Glutamatergic neuron (in vitro differentiated cells): Measurements from ENCODE around the gene TMEM240. TPM values are rescaled to one million over a fixed set of nuclear protein-coding genes. Genes with fewer than 3 reads are reported as not detected.
"Not testable (repeated sequence)": the region's sequence is repeated elsewhere in the genome, so short reads cannot be mapped to it uniquely, and the experiment has no call there.

ENCODE experiments used
- DNase-seq: peaks from one replicate; pipeline ENCODE4 v3.0.0; 2022
- H3K27ac Mint-ChIP-seq: one replicate; pipeline ENCODE4 v1.8.0; 2020; ENCODE audit warnings: mild to moderate bottlenecking, mixed read lengths, inconsistent platforms; ENCODE audit not compliant: unreplicated experiment
- H3K27me3 Mint-ChIP-seq: one replicate; pipeline ENCODE4 v1.8.0; 2020; ENCODE audit warnings: mild to moderate bottlenecking, moderate library complexity, mixed read lengths, inconsistent platforms; ENCODE audit not compliant: unreplicated experiment
- H3K36me3 Mint-ChIP-seq: one replicate; pipeline ENCODE4 v1.8.0; 2020; ENCODE audit warnings: mild to moderate bottlenecking, mixed read lengths, inconsistent platforms; ENCODE audit not compliant: unreplicated experiment
- H3K4me1 Mint-ChIP-seq: one replicate; pipeline ENCODE4 v1.8.0; 2020; ENCODE audit warnings: mild to moderate bottlenecking, low read depth, mixed read lengths, inconsistent platforms; ENCODE audit not compliant: unreplicated experiment
- H3K4me3 Mint-ChIP-seq: one replicate; pipeline ENCODE4 v1.8.0; 2020; ENCODE audit warnings: mild to moderate bottlenecking, mixed read lengths, inconsistent platforms; ENCODE audit not compliant: unreplicated experiment
- H3K9me3 Mint-ChIP-seq: one replicate; pipeline ENCODE4 v1.8.0; 2020; ENCODE audit warnings: mild to moderate bottlenecking, moderate library complexity, mixed read lengths, inconsistent platforms; ENCODE audit not compliant: unreplicated experiment
- CTCF ChIP-seq: fragments of 200-600 bp; sonication (generic); IDR thresholded peaks from one replicate; pipeline ENCODE4 v1.5.0; 2021; ENCODE audit not compliant: partially characterized antibody, unreplicated experiment
- total RNA-seq: library from RNA; stranded (reverse); fragmentation: NEBNext Ultra II Directional; extraction: Animal tissue kit (Norgen Biotek cat#: 25700); gene quantifications from one replicate; pipeline ENCODE4 v1.2.1, GENCODE V29; 2021; ENCODE audit not compliant: unreplicated experiment

The TMEM240 gene
- total RNA-seq, 1 donor from 2014 or later: 24.4 TPM

- H3K36me3 Mint-ChIP-seq: no peaks in the 10 kb centered on the region
These were observed 22.3 kb downstream of the TMEM240 start for GRCh38 chr1:1517973-1518620.

GRCh38 chr1:1516923-1517322 lies 23.5 kb downstream of the TMEM240 start:
- not testable (repeated sequence) for H3K27me3 Mint-ChIP-seq, H3K4me1 Mint-ChIP-seq, H3K36me3 Mint-ChIP-seq, DNase-seq, H3K27ac Mint-ChIP-seq, H3K4me3 Mint-ChIP-seq, H3K9me3 Mint-ChIP-seq

More at GRCh38 chr1:1517973-1518620, 22.3 kb downstream of the TMEM240 start:
- DNase-seq: no peak
- Mint-ChIP-seq H3K4me3 (no peak overlapping the region), H3K27ac (no peak overlapping the region), H3K9me3 (no peaks in the 10 kb centered on the region), H3K4me1 (peaks cover 2% of the 10 kb centered on the region), H3K27me3 (peaks cover 8% of the 10 kb centered on the region)
- no peak for TF ChIP-seq CTCF

- H3K4me1 Mint-ChIP-seq, DNase-seq, H3K9me3 Mint-ChIP-seq, H3K4me3 Mint-ChIP-seq, H3K36me3 Mint-ChIP-seq, H3K27ac Mint-ChIP-seq: not testable (repeated sequence)
- peaks cover 13% of the 10 kb centered on the region for H3K27me3 Mint-ChIP-seq
These were observed 26.0 kb downstream of the TMEM240 start for GRCh38 chr1:1514376-1514775.

- not testable (repeated sequence) for H3K36me3 Mint-ChIP-seq, H3K27ac Mint-ChIP-seq, DNase-seq, H3K9me3 Mint-ChIP-seq, H3K4me1 Mint-ChIP-seq
- peak overlapping the region; percentile 70 for H3K4me3 Mint-ChIP-seq
- H3K27me3 Mint-ChIP-seq: peaks cover 13% of the 10 kb centered on the region
These were observed 26.7 kb downstream of the TMEM240 start for GRCh38 chr1:1513675-1514074.

- not testable (repeated sequence) for H3K36me3 Mint-ChIP-seq, H3K4me3 Mint-ChIP-seq, DNase-seq, H3K27ac Mint-ChIP-seq, H3K27me3 Mint-ChIP-seq, H3K4me1 Mint-ChIP-seq, H3K9me3 Mint-ChIP-seq
These were observed 28.0 kb downstream of the TMEM240 start for GRCh38 chr1:1512425-1512824.

- peaks cover 5% of the 10 kb centered on the region for H3K36me3 Mint-ChIP-seq
- peaks cover 6% of the 10 kb centered on the region for H3K9me3 Mint-ChIP-seq
- peak within 1 kb of the TSS; percentile 82 for H3K27ac Mint-ChIP-seq
- peaks cover 8% of the 10 kb centered on the region for H3K4me1 Mint-ChIP-seq
- DNase-seq: peak; percentile 97
- no peak for TF ChIP-seq CTCF
- H3K4me3 Mint-ChIP-seq: peak within 1 kb of the TSS; percentile 92
- H3K27me3 Mint-ChIP-seq: peaks cover 9% of the 10 kb centered on the region
These were observed 28.7 kb downstream of the TMEM240 start, which contains the start of gene ATAD3A for GRCh38 chr1:1511533-1512285. Gene ATAD3A (plus strand): TSS chr1:1512162. CDS start chr1:1512269, 107 bp downstream.
